ENCODE results near the gene HSPBP1.

The HSPBP1 gene

DNA sequence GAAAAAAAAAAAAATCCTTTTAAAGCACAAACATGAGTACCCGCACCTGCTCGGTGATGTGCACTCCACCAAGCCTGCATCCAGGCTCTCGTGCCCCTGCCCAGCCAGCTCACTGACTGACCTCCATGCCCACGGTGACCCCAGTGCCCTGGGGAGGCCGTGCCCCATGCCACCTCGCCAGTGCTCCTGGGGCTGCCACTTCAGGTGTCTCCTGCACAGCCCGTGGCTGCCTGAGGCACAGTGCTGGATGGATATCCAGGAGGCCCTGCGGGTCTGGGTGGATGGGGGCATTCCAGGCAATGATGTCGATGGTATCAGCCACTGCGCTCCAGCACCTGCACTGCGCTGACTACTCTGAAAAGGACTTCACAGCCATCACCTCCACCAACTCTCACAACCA is 30.1 kb downstream of the HSPBP1 start:
- no peaks in the 10 kb centered on the region for H3K27me3 ChIP-seq (ENCODE audit: insufficient read depth, poor library complexity, severe bottlenecking)
- H3K4me3 ChIP-seq (replicated peaks; ENCODE audit: insufficient read depth, low read length): no peak overlapping the region
- DNase-seq (ENCODE audit: low read depth in 1 of 2, low spot score in 1 of 2): no peak
- H3K27ac ChIP-seq (replicated peaks): no peak overlapping the region
- TF ChIP-seq SPI1 (IDR thresholded peaks at IDR 0.05; ENCODE audit: borderline replicate concordance, low read depth) (no peak), GABPA (IDR thresholded peaks at IDR 0.05; ENCODE audit: low read depth) (no peak), POLR2AphosphoS5 (IDR thresholded peaks at IDR 0.05; ENCODE audit: low read depth) (no peak)
- TF ChIP-seq, protein P1, sequence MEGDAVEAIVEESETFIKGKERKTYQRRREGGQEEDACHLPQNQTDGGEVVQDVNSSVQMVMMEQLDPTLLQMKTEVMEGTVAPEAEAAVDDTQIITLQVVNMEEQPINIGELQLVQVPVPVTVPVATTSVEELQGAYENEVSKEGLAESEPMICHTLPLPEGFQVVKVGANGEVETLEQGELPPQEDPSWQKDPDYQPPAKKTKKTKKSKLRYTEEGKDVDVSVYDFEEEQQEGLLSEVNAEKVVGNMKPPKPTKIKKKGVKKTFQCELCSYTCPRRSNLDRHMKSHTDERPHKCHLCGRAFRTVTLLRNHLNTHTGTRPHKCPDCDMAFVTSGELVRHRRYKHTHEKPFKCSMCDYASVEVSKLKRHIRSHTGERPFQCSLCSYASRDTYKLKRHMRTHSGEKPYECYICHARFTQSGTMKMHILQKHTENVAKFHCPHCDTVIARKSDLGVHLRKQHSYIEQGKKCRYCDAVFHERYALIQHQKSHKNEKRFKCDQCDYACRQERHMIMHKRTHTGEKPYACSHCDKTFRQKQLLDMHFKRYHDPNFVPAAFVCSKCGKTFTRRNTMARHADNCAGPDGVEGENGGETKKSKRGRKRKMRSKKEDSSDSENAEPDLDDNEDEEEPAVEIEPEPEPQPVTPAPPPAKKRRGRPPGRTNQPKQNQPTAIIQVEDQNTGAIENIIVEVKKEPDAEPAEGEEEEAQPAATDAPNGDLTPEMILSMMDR (IDR thresholded peaks at IDR 0.05; ENCODE audit: insufficient read depth, low read length): no peak
- TF ChIP-seq, protein P2, sequence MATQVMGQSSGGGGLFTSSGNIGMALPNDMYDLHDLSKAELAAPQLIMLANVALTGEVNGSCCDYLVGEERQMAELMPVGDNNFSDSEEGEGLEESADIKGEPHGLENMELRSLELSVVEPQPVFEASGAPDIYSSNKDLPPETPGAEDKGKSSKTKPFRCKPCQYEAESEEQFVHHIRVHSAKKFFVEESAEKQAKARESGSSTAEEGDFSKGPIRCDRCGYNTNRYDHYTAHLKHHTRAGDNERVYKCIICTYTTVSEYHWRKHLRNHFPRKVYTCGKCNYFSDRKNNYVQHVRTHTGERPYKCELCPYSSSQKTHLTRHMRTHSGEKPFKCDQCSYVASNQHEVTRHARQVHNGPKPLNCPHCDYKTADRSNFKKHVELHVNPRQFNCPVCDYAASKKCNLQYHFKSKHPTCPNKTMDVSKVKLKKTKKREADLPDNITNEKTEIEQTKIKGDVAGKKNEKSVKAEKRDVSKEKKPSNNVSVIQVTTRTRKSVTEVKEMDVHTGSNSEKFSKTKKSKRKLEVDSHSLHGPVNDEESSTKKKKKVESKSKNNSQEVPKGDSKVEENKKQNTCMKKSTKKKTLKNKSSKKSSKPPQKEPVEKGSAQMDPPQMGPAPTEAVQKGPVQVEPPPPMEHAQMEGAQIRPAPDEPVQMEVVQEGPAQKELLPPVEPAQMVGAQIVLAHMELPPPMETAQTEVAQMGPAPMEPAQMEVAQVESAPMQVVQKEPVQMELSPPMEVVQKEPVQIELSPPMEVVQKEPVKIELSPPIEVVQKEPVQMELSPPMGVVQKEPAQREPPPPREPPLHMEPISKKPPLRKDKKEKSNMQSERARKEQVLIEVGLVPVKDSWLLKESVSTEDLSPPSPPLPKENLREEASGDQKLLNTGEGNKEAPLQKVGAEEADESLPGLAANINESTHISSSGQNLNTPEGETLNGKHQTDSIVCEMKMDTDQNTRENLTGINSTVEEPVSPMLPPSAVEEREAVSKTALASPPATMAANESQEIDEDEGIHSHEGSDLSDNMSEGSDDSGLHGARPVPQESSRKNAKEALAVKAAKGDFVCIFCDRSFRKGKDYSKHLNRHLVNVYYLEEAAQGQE (IDR thresholded peaks at IDR 0.05; ENCODE audit: insufficient replicate concordance, low read depth): no peak

DNA sequence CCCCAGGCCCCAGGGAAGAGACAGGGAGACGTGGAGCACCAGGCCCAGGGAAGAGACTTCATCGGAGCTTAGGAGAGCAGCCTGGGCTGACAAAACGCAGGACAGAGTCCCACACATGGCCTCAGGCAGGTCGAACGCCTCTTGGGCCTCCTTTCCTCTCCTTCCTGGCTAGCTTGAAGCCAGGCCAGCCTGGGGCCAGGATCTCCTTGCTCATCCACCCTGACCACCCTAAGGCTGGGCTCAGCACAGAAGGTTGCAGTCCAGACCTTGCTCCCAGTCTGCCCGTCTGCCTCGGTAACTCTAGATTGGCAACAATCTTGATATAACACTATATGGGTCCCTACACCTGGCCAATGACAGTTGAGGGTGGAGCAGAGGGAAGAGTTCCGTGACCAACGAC is 31.2 kb downstream of the HSPBP1 start:
- Histone ChIP-seq H3K27me3 (ENCODE audit: insufficient read depth, poor library complexity, severe bottlenecking) (no peaks in the 10 kb centered on the region), H3K27ac (replicated peaks) (peak overlapping the region; percentile 61; the same call in 1 of the 2 replicates), H3K4me3 (replicated peaks; ENCODE audit: insufficient read depth, low read length) (no peak overlapping the region)
- no peak for DNase-seq (ENCODE audit: low read depth in 1 of 2, low spot score in 1 of 2)
- TF ChIP-seq GABPA (IDR thresholded peaks at IDR 0.05; ENCODE audit: low read depth) (no peak), POLR2AphosphoS5 (IDR thresholded peaks at IDR 0.05; ENCODE audit: low read depth) (no peak), SPI1 (IDR thresholded peaks at IDR 0.05; ENCODE audit: borderline replicate concordance, low read depth) (no peak)
- TF ChIP-seq, protein P1 (IDR thresholded peaks at IDR 0.05; ENCODE audit: insufficient read depth, low read length): no peak
- TF ChIP-seq, protein P2 (IDR thresholded peaks at IDR 0.05; ENCODE audit: insufficient replicate concordance, low read depth): no peak

DNA sequence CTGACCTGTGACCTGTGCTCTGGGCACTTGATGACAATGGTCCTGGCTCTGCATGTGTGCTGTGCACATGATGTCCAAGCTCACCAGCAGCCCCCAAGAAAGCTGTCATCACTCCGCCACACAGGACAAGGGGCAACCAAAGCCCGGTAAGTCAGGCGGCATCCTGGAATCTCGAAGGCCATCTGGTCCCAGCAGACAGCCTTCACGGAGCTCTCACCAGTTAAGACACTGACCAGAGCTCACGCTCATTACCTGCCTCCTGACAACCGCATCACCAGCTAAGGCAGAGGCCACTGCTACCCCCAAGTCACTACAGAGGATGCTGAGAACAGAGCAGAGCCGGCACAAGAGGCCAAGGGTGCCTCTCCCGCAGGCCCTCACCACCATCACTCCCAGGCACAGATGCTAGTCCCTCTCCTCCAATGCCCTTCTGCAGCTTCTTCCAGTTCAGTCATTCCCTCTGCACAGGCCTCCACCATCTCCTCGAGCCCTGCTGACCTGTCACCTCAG is 31.7 kb downstream of the HSPBP1 start:
- TF ChIP-seq SPI1 (IDR thresholded peaks at IDR 0.05; ENCODE audit: borderline replicate concordance, low read depth) (no peak), POLR2AphosphoS5 (IDR thresholded peaks at IDR 0.05; ENCODE audit: low read depth) (no peak), GABPA (IDR thresholded peaks at IDR 0.05; ENCODE audit: low read depth) (no peak)
- TF ChIP-seq, protein P2 (IDR thresholded peaks at IDR 0.05; ENCODE audit: insufficient replicate concordance, low read depth): no peak
- TF ChIP-seq, protein P1 (IDR thresholded peaks at IDR 0.05; ENCODE audit: insufficient read depth, low read length): no peak
- Histone ChIP-seq H3K4me3 (replicated peaks; ENCODE audit: insufficient read depth, low read length) (no peak overlapping the region), H3K27me3 (ENCODE audit: insufficient read depth, poor library complexity, severe bottlenecking) (no peaks in the 10 kb centered on the region), H3K27ac (replicated peaks) (peak overlapping the region; percentile 61)
- no peak for DNase-seq (ENCODE audit: low read depth in 1 of 2, low spot score in 1 of 2)

Data from HL-60 (cell line).